ENCODE measurements around the gene ADAM30.
"Not testable (repeated sequence)": the region's sequence is repeated elsewhere in the genome, so short reads cannot be mapped to it uniquely, and the experiment has no call there.

- TF ChIP-seq CTCF, POLR2AphosphoS5 (IDR thresholded peaks at IDR 0.05): not testable (repeated sequence)
These were observed 37.6 kb downstream of the ADAM30 start for GRCh38 chr1:119858556-119859214.

All from suprapubic skin (tissue), 3 donors.